Measurements from ENCODE around the gene SERPINA4. TPM values are rescaled to one million over a fixed set of nuclear protein-coding genes. Genes with fewer than 3 reads are reported as not detected.

Gene SERPINA4
- total and polyA plus RNA-seq, 2 experiments from 2014 or later = not detected

- H3K4me2 ChIP-seq = no peak overlapping the region
- peaks cover 9% of the 10 kb centered on the region for H3K27me3 Mint-ChIP-seq (ENCODE audit: insufficient read depth, low read depth, poor library complexity)
- no peak overlapping the region for H2AFZ ChIP-seq
- H3F3A ChIP-seq (replicated peaks; ENCODE audit: low read depth) = no peaks in the 10 kb centered on the region
- H3K9me3 Mint-ChIP-seq = peaks cover 7% of the 10 kb centered on the region
- ATAC-seq (no peak), DNase-seq (ENCODE audit: low spot score) (no peak)
- no peaks in the 10 kb centered on the region for H4K20me1 ChIP-seq (replicated peaks; ENCODE audit: insufficient read depth)
- TF ChIP-seq JUNB (IDR thresholded peaks at IDR 0.05; ENCODE audit: unreplicated experiment) = no peak
- TF ChIP-seq CREB1 (CRISPR knock-in tag; IDR thresholded peaks at IDR 0.05; ENCODE audit: low read depth) = no peak
- TF ChIP-seq ZNF331 (CRISPR knock-in tag; IDR thresholded peaks at IDR 0.05; ENCODE audit: low read depth) = no peak
- TF ChIP-seq STAT1 (IDR thresholded peaks at IDR 0.05; ENCODE audit: unreplicated experiment) = no peak
- no peak for TF ChIP-seq POLR2AphosphoS5 (IDR thresholded peaks at IDR 0.05; ENCODE audit: low read depth)
- TF ChIP-seq EZH2phosphoT487 (IDR thresholded peaks at IDR 0.05; ENCODE audit: unreplicated experiment) = no peak
- TF ChIP-seq, protein P1, sequence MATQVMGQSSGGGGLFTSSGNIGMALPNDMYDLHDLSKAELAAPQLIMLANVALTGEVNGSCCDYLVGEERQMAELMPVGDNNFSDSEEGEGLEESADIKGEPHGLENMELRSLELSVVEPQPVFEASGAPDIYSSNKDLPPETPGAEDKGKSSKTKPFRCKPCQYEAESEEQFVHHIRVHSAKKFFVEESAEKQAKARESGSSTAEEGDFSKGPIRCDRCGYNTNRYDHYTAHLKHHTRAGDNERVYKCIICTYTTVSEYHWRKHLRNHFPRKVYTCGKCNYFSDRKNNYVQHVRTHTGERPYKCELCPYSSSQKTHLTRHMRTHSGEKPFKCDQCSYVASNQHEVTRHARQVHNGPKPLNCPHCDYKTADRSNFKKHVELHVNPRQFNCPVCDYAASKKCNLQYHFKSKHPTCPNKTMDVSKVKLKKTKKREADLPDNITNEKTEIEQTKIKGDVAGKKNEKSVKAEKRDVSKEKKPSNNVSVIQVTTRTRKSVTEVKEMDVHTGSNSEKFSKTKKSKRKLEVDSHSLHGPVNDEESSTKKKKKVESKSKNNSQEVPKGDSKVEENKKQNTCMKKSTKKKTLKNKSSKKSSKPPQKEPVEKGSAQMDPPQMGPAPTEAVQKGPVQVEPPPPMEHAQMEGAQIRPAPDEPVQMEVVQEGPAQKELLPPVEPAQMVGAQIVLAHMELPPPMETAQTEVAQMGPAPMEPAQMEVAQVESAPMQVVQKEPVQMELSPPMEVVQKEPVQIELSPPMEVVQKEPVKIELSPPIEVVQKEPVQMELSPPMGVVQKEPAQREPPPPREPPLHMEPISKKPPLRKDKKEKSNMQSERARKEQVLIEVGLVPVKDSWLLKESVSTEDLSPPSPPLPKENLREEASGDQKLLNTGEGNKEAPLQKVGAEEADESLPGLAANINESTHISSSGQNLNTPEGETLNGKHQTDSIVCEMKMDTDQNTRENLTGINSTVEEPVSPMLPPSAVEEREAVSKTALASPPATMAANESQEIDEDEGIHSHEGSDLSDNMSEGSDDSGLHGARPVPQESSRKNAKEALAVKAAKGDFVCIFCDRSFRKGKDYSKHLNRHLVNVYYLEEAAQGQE (IDR thresholded peaks at IDR 0.05; ENCODE audit: unreplicated experiment) = no peak
- TF ChIP-seq ZNF462 (CRISPR knock-in tag; IDR thresholded peaks at IDR 0.05) = no peak
- TF ChIP-seq CTCF (conservative IDR thresholded peaks at IDR 0.05; ENCODE audit: low read depth in 2 of 2) = no peak
- TF ChIP-seq NANOG (IDR thresholded peaks at IDR 0.05; ENCODE audit: borderline replicate concordance) = no peak
- TF ChIP-seq, protein P2, sequence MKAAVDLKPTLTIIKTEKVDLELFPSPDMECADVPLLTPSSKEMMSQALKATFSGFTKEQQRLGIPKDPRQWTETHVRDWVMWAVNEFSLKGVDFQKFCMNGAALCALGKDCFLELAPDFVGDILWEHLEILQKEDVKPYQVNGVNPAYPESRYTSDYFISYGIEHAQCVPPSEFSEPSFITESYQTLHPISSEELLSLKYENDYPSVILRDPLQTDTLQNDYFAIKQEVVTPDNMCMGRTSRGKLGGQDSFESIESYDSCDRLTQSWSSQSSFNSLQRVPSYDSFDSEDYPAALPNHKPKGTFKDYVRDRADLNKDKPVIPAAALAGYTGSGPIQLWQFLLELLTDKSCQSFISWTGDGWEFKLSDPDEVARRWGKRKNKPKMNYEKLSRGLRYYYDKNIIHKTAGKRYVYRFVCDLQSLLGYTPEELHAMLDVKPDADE (IDR thresholded peaks at IDR 0.05) = no peak
- peaks cover 7% of the 10 kb centered on the region for H3K36me3 Mint-ChIP-seq (ENCODE audit: low read depth)
- H3K27ac ChIP-seq (ENCODE audit: low read depth) = no peak overlapping the region
- H3K79me2 ChIP-seq (replicated peaks; ENCODE audit: insufficient read depth) = no peaks in the 10 kb centered on the region
- H3K4me1 ChIP-seq (ENCODE audit: insufficient read depth) = no peaks in the 10 kb centered on the region; the same call in 1 of the 2 replicates
- H3K4me1 Mint-ChIP-seq = peaks cover 12% of the 10 kb centered on the region; the same call in 2 of the 3 replicates
- H3K27ac Mint-ChIP-seq = no peak overlapping the region; the same call in 1 of the 2 replicates
- peaks cover 9% of the 10 kb centered on the region for H3K9me2 ChIP-seq (ENCODE audit: insufficient read depth)
- no peak overlapping the region for H3K4me3 ChIP-seq
- H3K4me3 Mint-ChIP-seq = no peak overlapping the region
- no peaks in the 10 kb centered on the region for H3K27me3 ChIP-seq (ENCODE audit: insufficient read depth)
- no peaks in the 10 kb centered on the region for H3K36me3 ChIP-seq (ENCODE audit: insufficient read depth)
These were observed 46.9 kb upstream of the SERPINA4 start for GRCh38 chr14:94514351-94514750.

Measured in GM23338 (cell line).